ACC112 (cell line): Measurements from ENCODE around the gene RASSF5.

Experiments used
- H2AFZ ChIP-seq: fragments of 200-600 bp; sonication (generic); one replicate; pipeline ENCODE4 v1.6.0; 2017; ENCODE audit warnings: antibody characterized with exemption, low read length; ENCODE audit not compliant: unreplicated experiment
- H3K27ac ChIP-seq: fragments of 200-600 bp; sonication (generic); 2 replicates; pipeline ENCODE4 v1.5.1; 2014; ENCODE audit warnings: low read depth, mild to moderate bottlenecking, antibody characterized with exemption, low read length, moderate library complexity
- H3K27me3 ChIP-seq: fragments of 200-600 bp; sonication (generic); 2 replicates; pipeline ENCODE4 v1.6.1; 2014; ENCODE audit warnings: mild to moderate bottlenecking, antibody characterized with exemption, low read length, moderate library complexity, mixed read lengths; ENCODE audit not compliant: insufficient read depth
- H3K36me3 ChIP-seq: fragments of 200-600 bp; sonication (generic); 2 replicates; pipeline ENCODE4 v1.6.1; 2016; ENCODE audit warnings: mild to moderate bottlenecking, antibody characterized with exemption, low read length, moderate library complexity, mixed read lengths; ENCODE audit not compliant: insufficient read depth
- H3K4me1 ChIP-seq: fragments of 200-600 bp; sonication (generic); one replicate; pipeline ENCODE4 v1.6.1; 2016; ENCODE audit warnings: low read length, mixed read lengths; ENCODE audit not compliant: insufficient read depth, unreplicated experiment, control insufficient read depth
- H3K4me3 ChIP-seq: fragments of 200-600 bp; sonication (generic); 2 replicates; pipeline ENCODE4 v1.5.1; 2014; ENCODE audit warnings: mild to moderate bottlenecking, low read depth, low read length
- H3K79me2 ChIP-seq: fragments of 200-600 bp; sonication (generic); one replicate; pipeline ENCODE4 v1.6.0; 2016; ENCODE audit warnings: low read length; ENCODE audit not compliant: control insufficient read depth, unreplicated experiment, insufficient read depth

The RASSF5 gene

DNA sequence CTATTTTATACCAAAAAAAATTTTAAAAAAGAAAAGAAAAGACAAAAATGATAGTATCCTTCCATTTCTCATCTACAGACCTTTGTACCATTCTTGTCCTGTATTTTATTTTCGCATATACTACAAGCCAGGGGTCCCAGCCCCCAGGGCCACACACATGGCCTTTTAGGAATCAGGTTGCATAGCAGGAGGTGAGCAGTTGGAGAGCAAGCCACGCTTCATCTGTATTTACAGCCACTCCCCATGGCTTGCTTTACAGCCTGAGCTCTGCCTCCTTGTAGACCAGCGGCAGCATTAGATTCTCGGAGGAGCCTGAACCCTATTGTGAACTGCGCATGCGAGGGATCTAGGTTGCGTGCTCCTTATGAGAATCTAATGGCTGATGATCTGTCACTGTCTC is 39.8 kb downstream of the RASSF5 start:
- no peaks in the 10 kb centered on the region for H3K4me1 ChIP-seq
- H2AFZ ChIP-seq, result no peak overlapping the region
- H3K27ac ChIP-seq, result no peak overlapping the region
- peaks cover 24% of the 10 kb centered on the region for H3K27me3 ChIP-seq
- no peak overlapping the region for H3K4me3 ChIP-seq
- H3K79me2 ChIP-seq, result no peaks in the 10 kb centered on the region
- H3K36me3 ChIP-seq, result no peaks in the 10 kb centered on the region

DNA sequence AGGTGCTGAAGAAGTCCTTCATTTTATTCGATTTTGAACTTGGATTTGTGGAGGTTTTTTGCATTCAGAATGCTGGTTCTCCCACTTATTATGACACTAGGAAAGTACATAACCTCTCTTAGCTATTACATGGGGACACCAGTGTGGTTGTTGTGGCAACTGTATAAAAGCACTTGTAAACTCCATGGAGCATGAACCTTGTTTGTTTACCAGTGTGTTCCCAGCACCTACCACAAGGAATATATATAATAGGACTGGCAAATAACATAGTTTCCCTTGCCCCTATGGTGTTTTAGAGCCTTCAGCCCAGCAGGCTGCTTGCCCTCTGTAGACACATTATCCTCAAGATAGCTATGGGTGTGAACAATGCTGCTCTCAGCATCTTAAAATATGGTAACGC is 43.1 kb downstream of the RASSF5 start:
- Histone ChIP-seq H2AFZ (no peak overlapping the region), H3K79me2 (no peaks in the 10 kb centered on the region), H3K27ac (no peak overlapping the region), H3K4me1 (no peaks in the 10 kb centered on the region), H3K27me3 (peaks cover 43% of the 10 kb centered on the region), H3K4me3 (no peak overlapping the region), H3K36me3 (no peaks in the 10 kb centered on the region)

DNA sequence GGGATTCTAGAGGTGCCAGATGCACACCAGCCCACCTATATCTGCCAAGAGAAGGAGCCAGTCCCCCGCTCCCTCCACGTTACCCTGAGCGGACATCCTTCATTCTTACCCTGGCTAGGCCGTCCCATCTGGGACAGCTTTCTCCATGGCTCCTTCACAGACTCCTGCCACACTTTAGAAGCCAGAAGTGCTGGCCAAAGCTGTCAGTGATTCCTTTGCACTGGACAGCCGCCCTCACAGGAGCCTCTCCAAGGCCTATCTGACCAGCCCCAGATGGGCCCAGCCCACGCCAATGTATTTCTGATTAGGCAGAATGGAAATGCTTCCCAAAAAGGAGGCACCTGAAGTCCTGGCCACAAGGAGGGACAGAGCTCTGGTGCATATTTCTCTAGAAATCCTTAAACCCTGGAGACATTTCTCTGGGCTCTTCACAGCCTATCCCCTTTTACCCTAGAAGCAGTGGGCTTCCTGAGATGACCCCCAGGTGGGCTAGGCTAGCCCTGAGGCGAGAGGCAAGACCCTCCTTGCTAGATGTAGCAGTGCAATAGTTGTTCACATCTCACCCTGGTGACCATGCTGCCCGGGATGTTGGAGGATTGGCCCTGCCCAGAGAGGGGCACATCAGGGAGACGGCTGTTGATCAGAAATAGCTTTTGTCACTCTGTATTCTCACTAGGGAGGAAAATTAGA is 44.1 kb downstream of the RASSF5 start:
- H3K79me2 ChIP-seq, result no peaks in the 10 kb centered on the region
- H3K27ac ChIP-seq, result no peak overlapping the region
- peaks cover 49% of the 10 kb centered on the region for H3K27me3 ChIP-seq
- no peaks in the 10 kb centered on the region for H3K4me1 ChIP-seq
- no peak overlapping the region for H2AFZ ChIP-seq
- no peaks in the 10 kb centered on the region for H3K36me3 ChIP-seq
- H3K4me3 ChIP-seq, result no peak overlapping the region

- Histone ChIP-seq H3K36me3 (no peaks in the 10 kb centered on the region), H3K27ac (no peak overlapping the region), H2AFZ (no peak overlapping the region), H3K4me1 (no peaks in the 10 kb centered on the region), H3K4me3 (no peak overlapping the region), H3K79me2 (no peaks in the 10 kb centered on the region), H3K27me3 (peaks cover 49% of the 10 kb centered on the region)
These were observed 44.6 kb downstream of the RASSF5 start for GRCh38 chr1:206551986-206552326.

GRCh38 chr1:206554211-206554610 is 46.9 kb downstream of the RASSF5 start:
- Histone ChIP-seq H2AFZ (no peak overlapping the region), H3K79me2 (no peaks in the 10 kb centered on the region), H3K27ac (no peak overlapping the region), H3K36me3 (no peaks in the 10 kb centered on the region), H3K27me3 (peaks cover 44% of the 10 kb centered on the region), H3K4me3 (no peak overlapping the region), H3K4me1 (peaks cover 5% of the 10 kb centered on the region)

DNA sequence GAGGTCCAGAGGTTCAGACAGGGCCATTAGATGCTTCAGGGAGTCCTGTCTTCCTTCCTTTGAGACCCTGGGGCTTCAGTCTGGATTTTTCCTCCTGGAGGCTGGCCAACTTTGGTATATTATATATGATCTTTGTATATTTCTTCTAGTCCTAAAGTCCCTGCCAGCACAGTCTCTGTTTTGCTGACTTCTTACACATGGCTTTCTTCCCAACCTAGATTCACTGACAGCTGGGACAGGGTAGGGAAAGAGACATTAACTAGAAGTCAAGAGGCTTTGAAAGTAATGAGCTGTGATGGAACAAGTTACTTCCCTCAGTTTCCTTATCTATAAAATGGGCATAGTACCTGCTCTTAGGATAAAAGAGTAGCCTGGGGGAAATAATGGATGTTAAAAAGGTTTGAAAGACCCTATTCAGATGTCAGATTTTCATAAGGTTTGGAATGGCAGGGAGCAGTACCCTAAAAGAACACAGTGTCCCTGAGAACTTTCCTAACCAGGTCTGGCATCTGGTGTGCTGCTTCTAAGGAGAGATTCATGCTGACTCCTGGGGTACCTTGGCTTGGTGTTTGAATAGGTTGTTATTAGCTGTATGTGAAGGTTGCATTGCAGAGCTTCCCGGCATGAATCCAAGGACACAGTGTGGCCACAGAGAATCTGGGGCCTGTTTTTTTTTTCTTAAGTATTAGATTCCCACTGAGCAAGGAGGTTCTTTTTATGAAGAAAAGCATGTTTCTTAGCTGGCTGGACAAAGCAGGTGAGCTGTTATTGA is 47.6 kb downstream of the RASSF5 start:
- H3K79me2 ChIP-seq, result no peaks in the 10 kb centered on the region
- H3K27ac ChIP-seq, result no peak overlapping the region
- peaks cover 5% of the 10 kb centered on the region for H3K4me1 ChIP-seq
- no peak overlapping the region for H2AFZ ChIP-seq
- H3K27me3 ChIP-seq, result peaks cover 40% of the 10 kb centered on the region
- no peaks in the 10 kb centered on the region for H3K36me3 ChIP-seq
- no peak overlapping the region for H3K4me3 ChIP-seq

DNA sequence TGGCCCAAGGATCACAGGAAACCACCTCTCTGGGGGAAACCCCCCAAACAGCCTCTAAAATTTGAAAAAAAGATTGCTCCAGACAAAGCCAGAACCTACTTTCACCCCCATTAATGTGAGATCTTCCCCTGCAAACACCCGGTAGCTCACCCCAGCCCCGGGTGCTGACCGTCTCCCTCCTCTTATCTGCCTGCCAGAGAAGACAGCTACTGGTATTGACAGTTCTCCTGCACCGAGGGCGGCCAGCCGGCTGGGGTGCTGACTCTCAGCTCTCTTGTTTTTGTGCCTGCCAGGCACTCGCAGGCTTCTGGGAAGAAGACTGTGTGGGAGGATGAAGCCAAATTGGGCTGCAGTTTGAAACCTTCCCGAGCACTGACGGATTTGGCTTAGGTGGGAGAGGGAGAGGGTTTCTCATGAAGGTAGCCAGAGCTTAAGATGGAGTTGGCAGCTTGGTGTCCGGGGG is 48.2 kb downstream of the RASSF5 start:
- Histone ChIP-seq H3K36me3 (no peaks in the 10 kb centered on the region), H3K4me3 (no peak overlapping the region)

DNA sequence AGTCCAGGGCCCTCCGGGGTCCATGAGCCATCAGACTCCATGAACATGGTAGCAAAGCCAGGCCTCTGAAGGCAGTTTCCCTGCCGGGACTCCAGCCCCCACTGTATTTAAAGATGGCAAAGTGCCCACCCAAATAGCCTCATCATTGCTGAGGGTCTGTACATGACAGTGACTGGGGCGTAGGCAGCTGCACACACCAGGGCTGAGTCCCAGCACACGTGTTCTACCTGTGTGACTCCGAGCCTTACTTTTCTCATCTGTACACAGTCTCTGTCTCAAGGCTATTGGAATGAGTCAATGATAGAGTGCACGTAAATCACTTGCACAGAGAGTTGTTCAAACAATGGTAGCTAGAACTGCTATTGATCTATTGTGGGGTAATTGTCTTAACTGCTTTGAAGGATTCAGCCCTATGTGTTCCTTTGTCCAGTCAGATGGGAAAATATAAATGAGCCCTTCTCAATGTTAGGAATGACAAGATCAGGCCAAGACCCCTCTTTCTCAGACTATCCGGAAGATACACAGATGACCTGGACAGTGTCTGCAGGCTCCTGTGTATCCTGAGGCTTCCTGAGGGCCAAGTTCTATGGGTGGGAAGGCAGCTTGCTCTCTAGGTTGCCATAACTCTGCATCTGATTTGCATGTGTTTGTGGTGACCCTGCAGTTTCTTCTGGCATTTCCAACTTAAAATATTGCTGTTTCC is 48.9 kb downstream of the RASSF5 start:
- no peak overlapping the region for H2AFZ ChIP-seq

More for the DNA sequence above, 48.2 kb downstream of the RASSF5 start:
- no peak overlapping the region for H2AFZ ChIP-seq
- peaks cover 34% of the 10 kb centered on the region for H3K27me3 ChIP-seq
- peaks cover 5% of the 10 kb centered on the region for H3K4me1 ChIP-seq
- no peak overlapping the region for H3K27ac ChIP-seq
- H3K79me2 ChIP-seq, result no peaks in the 10 kb centered on the region

DNA sequence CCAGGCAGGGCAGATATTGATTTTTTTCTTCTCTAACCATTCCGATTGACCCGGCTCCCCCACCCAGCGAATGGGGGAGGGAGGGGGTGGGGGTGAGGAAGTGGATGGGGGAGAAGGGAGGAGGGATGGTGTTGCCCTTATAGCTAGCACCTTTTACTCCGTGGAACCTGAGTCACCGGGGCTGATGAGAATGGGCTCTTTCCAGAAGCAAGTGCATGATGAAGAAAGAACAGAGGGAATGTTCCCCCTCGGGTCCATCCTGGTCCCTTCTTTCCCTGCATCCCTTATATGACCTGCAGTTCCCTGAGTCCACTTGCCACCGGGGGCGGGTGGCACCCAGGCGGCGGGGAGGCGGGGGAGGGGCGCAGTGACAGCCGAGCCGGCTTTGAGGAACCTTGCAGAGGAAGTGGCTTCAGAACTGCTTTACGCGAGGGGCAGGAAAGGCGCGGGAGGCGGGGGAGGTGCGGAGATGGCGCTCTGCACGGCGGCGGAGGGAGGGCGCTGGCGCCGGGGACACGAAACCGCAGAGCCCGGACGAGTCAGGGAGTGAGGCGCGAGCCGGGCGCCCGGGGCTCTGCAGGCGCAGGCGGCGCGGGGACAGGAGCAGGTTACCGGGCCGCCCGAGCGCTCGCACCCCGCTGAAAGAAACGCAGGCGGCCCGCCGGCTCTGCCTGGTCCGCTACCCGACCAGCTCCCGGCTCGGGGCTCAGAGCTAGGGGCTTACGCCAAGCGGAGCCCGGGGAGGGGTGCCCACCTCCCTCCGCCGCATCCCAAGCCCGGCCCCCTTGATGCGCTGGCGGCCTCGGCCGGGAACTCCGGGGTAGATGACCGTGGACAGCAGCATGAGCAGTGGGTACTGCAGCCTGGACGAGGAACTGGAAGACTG is 49.7 kb downstream of the RASSF5 start:
- Histone ChIP-seq H3K27ac (no peak overlapping the region), H3K36me3 (no peaks in the 10 kb centered on the region), H2AFZ (peak overlapping the region; percentile 1), H3K4me3 (peak overlapping the region; percentile 70), H3K27me3 (peaks cover 26% of the 10 kb centered on the region), H3K79me2 (no peaks in the 10 kb centered on the region), H3K4me1 (peaks cover 5% of the 10 kb centered on the region)

More for the DNA sequence above, 48.9 kb downstream of the RASSF5 start:
- H3K27me3 ChIP-seq, result peaks cover 30% of the 10 kb centered on the region
- no peaks in the 10 kb centered on the region for H3K79me2 ChIP-seq
- no peaks in the 10 kb centered on the region for H3K36me3 ChIP-seq
- peak overlapping the region; percentile 70; the same call in 1 of the 2 replicates for H3K4me3 ChIP-seq
- H3K27ac ChIP-seq, result no peak overlapping the region
- H3K4me1 ChIP-seq, result peaks cover 5% of the 10 kb centered on the region
